ENCODE results near the gene L1TD1.

- TF ChIP-seq, protein P1, sequence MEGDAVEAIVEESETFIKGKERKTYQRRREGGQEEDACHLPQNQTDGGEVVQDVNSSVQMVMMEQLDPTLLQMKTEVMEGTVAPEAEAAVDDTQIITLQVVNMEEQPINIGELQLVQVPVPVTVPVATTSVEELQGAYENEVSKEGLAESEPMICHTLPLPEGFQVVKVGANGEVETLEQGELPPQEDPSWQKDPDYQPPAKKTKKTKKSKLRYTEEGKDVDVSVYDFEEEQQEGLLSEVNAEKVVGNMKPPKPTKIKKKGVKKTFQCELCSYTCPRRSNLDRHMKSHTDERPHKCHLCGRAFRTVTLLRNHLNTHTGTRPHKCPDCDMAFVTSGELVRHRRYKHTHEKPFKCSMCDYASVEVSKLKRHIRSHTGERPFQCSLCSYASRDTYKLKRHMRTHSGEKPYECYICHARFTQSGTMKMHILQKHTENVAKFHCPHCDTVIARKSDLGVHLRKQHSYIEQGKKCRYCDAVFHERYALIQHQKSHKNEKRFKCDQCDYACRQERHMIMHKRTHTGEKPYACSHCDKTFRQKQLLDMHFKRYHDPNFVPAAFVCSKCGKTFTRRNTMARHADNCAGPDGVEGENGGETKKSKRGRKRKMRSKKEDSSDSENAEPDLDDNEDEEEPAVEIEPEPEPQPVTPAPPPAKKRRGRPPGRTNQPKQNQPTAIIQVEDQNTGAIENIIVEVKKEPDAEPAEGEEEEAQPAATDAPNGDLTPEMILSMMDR (IDR thresholded peaks at IDR 0.05; ENCODE audit: low read depth, low read length, poor library complexity, severe bottlenecking), result no peak
- no peak for TF ChIP-seq EZH2phosphoT487 (IDR thresholded peaks at IDR 0.05; ENCODE audit: borderline replicate concordance, low read length)
These were observed 17.0 kb upstream of the L1TD1 start for GRCh38 chr1:62177621-62178020.

All from DOHH2 (cell line).